SK-N-SH treated with all-trans-retinoic acid at 6 μM for 48 hours (cell line): ENCODE measurements around the gene NPTX1.

Source experiments
- ARNTL ChIP-seq: fragments of 450-650 bp; formaldehyde crosslinking; IDR thresholded peaks from 2 replicates; pipeline ENCODE4 v1.5.0; 2020; ENCODE audit warnings: low read depth, mild to moderate bottlenecking, moderate library complexity, borderline replicate concordance
- BACH2 ChIP-seq: fragments of 250-450 bp; sonication (Bioruptor Pico); IDR thresholded peaks from 2 replicates; pipeline ENCODE4 v1.9.0; 2021; ENCODE audit warnings: mild to moderate bottlenecking, borderline replicate concordance
- ESRRG ChIP-seq: fragments of 250-450 bp; sonication (Bioruptor Pico); IDR thresholded peaks from 2 replicates; pipeline ENCODE4 v1.6.1; 2021; ENCODE audit warnings: mild to moderate bottlenecking
- GLIS3 ChIP-seq: fragments of 250-450 bp; sonication (Bioruptor Pico); IDR thresholded peaks from 2 replicates; pipeline ENCODE4 v1.5.0; 2020; ENCODE audit warnings: mild to moderate bottlenecking, moderate library complexity
- PPARA ChIP-seq: fragments of 250-450 bp; sonication (Bioruptor Pico); IDR thresholded peaks from 2 replicates; pipeline ENCODE4 v1.5.0; 2020; ENCODE audit warnings: mild to moderate bottlenecking, borderline replicate concordance
- RARB ChIP-seq: fragments of 250-450 bp; sonication (Bioruptor Pico); IDR thresholded peaks from 2 replicates; pipeline ENCODE4 v1.8.0; 2021; ENCODE audit warnings: mild to moderate bottlenecking, moderate library complexity
- TCF4 ChIP-seq: fragments of 250-450 bp; sonication (Bioruptor Pico); IDR thresholded peaks from 2 replicates; pipeline ENCODE4 v1.8.0; 2021; ENCODE audit warnings: mild to moderate bottlenecking, moderate library complexity, borderline replicate concordance
- TOX ChIP-seq: fragments of 250-450 bp; sonication (Bioruptor Pico); IDR thresholded peaks from 2 replicates; pipeline ENCODE4 v1.8.0; 2021; ENCODE audit warnings: mild to moderate bottlenecking, moderate library complexity, borderline replicate concordance
- ZFP30 ChIP-seq: fragments of 450-650 bp; formaldehyde crosslinking; IDR thresholded peaks from 2 replicates; pipeline ENCODE4 v1.5.0; 2022; ENCODE audit warnings: mild to moderate bottlenecking, moderate library complexity
- ZNF8 ChIP-seq: fragments of 450-650 bp; formaldehyde crosslinking; IDR thresholded peaks from 2 replicates; pipeline ENCODE4 v1.5.0; 2020; ENCODE audit warnings: mild to moderate bottlenecking, moderate library complexity
- TF ChIP-seq, protein P1 (sequence below): fragments of 250-450 bp; sonication (Bioruptor Pico); IDR thresholded peaks from 2 replicates; pipeline ENCODE4 v1.8.0; 2020; ENCODE audit warnings: mild to moderate bottlenecking, moderate library complexity, borderline replicate concordance
- TF ChIP-seq, protein P2 (sequence below): fragments of 250-450 bp; sonication (Bioruptor Pico); IDR thresholded peaks from 2 replicates; pipeline ENCODE4 v1.8.0; 2021; ENCODE audit warnings: low read depth, mild to moderate bottlenecking, moderate library complexity, borderline replicate concordance
- TF ChIP-seq, protein P3 (sequence below): fragments of 250-450 bp; sonication (Bioruptor Pico); IDR thresholded peaks from 2 replicates; pipeline ENCODE4 v1.5.1; 2020; ENCODE audit warnings: low read depth, mild to moderate bottlenecking, moderate library complexity
- TF ChIP-seq, protein P4 (sequence below): fragments of 250-450 bp; sonication (Bioruptor Pico); IDR thresholded peaks from 2 replicates; pipeline ENCODE4 v1.5.1; 2021; ENCODE audit warnings: mild to moderate bottlenecking, moderate library complexity

DNA sequence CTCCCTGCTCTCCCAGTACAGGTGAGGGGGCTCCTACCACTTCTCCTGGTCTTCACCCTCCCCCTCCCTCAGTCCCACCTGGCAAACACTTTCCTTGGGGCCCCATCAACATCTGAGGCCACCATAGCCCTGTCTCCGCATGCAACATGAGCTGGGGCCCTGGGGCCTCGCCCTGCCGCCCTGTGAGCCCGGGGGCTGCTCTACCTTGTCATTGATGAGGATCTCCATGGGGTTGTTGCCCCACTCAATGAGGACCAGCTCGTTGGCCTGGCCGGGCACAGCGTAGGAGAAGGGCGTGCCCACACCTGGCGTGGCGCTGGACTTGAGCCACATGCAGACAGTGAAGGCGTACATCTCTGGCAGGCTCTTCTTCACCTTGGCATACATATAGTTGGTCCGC, 3.4 kb downstream of the NPTX1 start:
- no peak for TF ChIP-seq ZNF8 (CRISPR knock-in tag)
- TF ChIP-seq, protein P1, sequence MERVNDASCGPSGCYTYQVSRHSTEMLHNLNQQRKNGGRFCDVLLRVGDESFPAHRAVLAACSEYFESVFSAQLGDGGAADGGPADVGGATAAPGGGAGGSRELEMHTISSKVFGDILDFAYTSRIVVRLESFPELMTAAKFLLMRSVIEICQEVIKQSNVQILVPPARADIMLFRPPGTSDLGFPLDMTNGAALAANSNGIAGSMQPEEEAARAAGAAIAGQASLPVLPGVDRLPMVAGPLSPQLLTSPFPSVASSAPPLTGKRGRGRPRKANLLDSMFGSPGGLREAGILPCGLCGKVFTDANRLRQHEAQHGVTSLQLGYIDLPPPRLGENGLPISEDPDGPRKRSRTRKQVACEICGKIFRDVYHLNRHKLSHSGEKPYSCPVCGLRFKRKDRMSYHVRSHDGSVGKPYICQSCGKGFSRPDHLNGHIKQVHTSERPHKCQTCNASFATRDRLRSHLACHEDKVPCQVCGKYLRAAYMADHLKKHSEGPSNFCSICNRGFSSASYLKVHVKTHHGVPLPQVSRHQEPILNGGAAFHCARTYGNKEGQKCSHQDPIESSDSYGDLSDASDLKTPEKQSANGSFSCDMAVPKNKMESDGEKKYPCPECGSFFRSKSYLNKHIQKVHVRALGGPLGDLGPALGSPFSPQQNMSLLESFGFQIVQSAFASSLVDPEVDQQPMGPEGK (CRISPR knock-in tag) = no peak
- no peak for TF ChIP-seq TCF4 (CRISPR knock-in tag)
- TF ChIP-seq ZFP30 (CRISPR knock-in tag) = no peak
- TF ChIP-seq, protein P2, sequence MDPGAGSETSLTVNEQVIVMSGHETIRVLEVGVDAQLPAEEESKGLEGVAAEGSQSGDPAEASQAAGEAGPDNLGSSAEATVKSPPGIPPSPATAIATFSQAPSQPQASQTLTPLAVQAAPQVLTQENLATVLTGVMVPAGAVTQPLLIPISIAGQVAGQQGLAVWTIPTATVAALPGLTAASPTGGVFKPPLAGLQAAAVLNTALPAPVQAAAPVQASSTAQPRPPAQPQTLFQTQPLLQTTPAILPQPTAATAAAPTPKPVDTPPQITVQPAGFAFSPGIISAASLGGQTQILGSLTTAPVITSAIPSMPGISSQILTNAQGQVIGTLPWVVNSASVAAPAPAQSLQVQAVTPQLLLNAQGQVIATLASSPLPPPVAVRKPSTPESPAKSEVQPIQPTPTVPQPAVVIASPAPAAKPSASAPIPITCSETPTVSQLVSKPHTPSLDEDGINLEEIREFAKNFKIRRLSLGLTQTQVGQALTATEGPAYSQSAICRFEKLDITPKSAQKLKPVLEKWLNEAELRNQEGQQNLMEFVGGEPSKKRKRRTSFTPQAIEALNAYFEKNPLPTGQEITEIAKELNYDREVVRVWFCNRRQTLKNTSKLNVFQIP (CRISPR knock-in tag) = no peak
- no peak for TF ChIP-seq ARNTL (CRISPR knock-in tag)
- TF ChIP-seq PPARA = no peak
- no peak for TF ChIP-seq TOX (CRISPR knock-in tag)
- TF ChIP-seq ESRRG (CRISPR knock-in tag) = no peak
- TF ChIP-seq RARB (CRISPR knock-in tag) = no peak
- TF ChIP-seq, protein P3, sequence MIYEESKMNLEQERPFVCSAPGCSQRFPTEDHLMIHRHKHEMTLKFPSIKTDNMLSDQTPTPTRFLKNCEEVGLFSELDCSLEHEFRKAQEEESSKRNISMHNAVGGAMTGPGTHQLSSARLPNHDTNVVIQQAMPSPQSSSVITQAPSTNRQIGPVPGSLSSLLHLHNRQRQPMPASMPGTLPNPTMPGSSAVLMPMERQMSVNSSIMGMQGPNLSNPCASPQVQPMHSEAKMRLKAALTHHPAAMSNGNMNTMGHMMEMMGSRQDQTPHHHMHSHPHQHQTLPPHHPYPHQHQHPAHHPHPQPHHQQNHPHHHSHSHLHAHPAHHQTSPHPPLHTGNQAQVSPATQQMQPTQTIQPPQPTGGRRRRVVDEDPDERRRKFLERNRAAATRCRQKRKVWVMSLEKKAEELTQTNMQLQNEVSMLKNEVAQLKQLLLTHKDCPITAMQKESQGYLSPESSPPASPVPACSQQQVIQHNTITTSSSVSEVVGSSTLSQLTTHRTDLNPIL (CRISPR knock-in tag) = no peak
- TF ChIP-seq BACH2 (CRISPR knock-in tag) = no peak
- TF ChIP-seq, protein P4, sequence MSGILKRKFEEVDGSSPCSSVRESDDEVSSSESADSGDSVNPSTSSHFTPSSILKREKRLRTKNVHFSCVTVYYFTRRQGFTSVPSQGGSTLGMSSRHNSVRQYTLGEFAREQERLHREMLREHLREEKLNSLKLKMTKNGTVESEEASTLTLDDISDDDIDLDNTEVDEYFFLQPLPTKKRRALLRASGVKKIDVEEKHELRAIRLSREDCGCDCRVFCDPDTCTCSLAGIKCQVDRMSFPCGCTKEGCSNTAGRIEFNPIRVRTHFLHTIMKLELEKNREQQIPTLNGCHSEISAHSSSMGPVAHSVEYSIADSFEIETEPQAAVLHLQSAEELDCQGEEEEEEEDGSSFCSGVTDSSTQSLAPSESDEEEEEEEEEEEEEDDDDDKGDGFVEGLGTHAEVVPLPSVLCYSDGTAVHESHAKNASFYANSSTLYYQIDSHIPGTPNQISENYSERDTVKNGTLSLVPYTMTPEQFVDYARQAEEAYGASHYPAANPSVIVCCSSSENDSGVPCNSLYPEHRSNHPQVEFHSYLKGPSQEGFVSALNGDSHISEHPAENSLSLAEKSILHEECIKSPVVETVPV (CRISPR knock-in tag) = no peak
- TF ChIP-seq GLIS3 = no peak
